Neuronal stem cell (in vitro differentiated cells): ENCODE results near the gene SIGLEC1.
A peak's percentile ranks its signal among the peaks of the same experiment; 100 is the strongest.

Source experiments
- DNase-seq: peaks from one replicate; pipeline ENCODE4 v3.0.0-alpha.2; 2013; ENCODE audit warnings: low spot score
- H2AFZ ChIP-seq: one replicate; pipeline ENCODE4 v1.6.1; 2013; ENCODE audit warnings: mild to moderate bottlenecking, low read length, inconsistent platforms
- H2AK5ac ChIP-seq: 2 replicates; pipeline ENCODE4 v1.6.1; 2013; ENCODE audit warnings: low read depth, mild to moderate bottlenecking, inconsistent platforms, low read length, moderate library complexity, mixed read lengths
- H2BK120ac ChIP-seq: 2 replicates; pipeline ENCODE4 v1.6.1; 2013; ENCODE audit warnings: low read depth, mild to moderate bottlenecking, inconsistent platforms, low read length, moderate library complexity, mixed read lengths
- H2BK12ac ChIP-seq: one replicate; pipeline ENCODE4 v1.6.1; 2013; ENCODE audit warnings: low read length, inconsistent platforms
- H2BK15ac ChIP-seq: 2 replicates; pipeline ENCODE4 v1.6.1; 2013; ENCODE audit warnings: mild to moderate bottlenecking, low read length, inconsistent platforms, mixed read lengths
- H2BK5ac ChIP-seq: one replicate; pipeline ENCODE4 v1.6.1; 2013; ENCODE audit warnings: inconsistent platforms, mild to moderate bottlenecking, low read length, moderate library complexity
- H3K14ac ChIP-seq: one replicate; pipeline ENCODE4 v1.6.1; 2013; ENCODE audit warnings: low read length, inconsistent platforms
- H3K18ac ChIP-seq: 2 replicates; pipeline ENCODE4 v1.6.1; 2013; ENCODE audit warnings: low read length, inconsistent platforms
- H3K23ac ChIP-seq: 2 replicates; pipeline ENCODE4 v1.6.1; 2013; ENCODE audit warnings: low read depth, mild to moderate bottlenecking, mixed read lengths, low read length, inconsistent platforms; ENCODE audit not compliant: poor library complexity
- H3K27ac ChIP-seq: replicated peaks from 3 replicates; pipeline ENCODE4 v1.5.1; 2013; ENCODE audit warnings: low read length, inconsistent platforms
- H3K27me3 ChIP-seq, 3 experiments: 2 replicates each; pipeline ENCODE4 v1.6.1; 2013; ENCODE audit warnings: low read length in 3 of 3, mild to moderate bottlenecking in 2 of 3, inconsistent platforms in 1 of 3, low read depth in 1 of 3, mixed read lengths in 1 of 3, moderate library complexity in 1 of 3; ENCODE audit not compliant: control insufficient read depth in 3 of 3, insufficient read depth in 3 of 3
- H3K36me3 ChIP-seq, 2 donors: replicated peaks in 1 of 2; 2 replicates each; pipeline ENCODE4 v1.6.1; 2013; ENCODE audit warnings: low read length in 2 of 2; ENCODE audit not compliant: control insufficient read depth in 2 of 2, insufficient read depth in 2 of 2
- H3K4ac ChIP-seq: 2 replicates; pipeline ENCODE4 v1.6.1; 2013; ENCODE audit warnings: inconsistent platforms, mild to moderate bottlenecking, low read length, moderate library complexity
- H3K4me1 ChIP-seq, 2 donors: 1 replicate in 1 of 2; 2 replicates in 1 of 2; pipeline ENCODE4 v1.6.1; 2013; ENCODE audit warnings: low read length in 2 of 2, low read depth in 1 of 2; ENCODE audit not compliant: control insufficient read depth in 2 of 2, insufficient read depth in 1 of 2
- H3K4me2 ChIP-seq: one replicate; pipeline ENCODE4 v1.6.1; 2013; ENCODE audit warnings: mild to moderate bottlenecking, low read length, inconsistent platforms; ENCODE audit not compliant: insufficient read depth, poor library complexity, severe bottlenecking
- H3K4me3 ChIP-seq, 2 donors: 2 replicates each; pipeline ENCODE4 v1.5.1; 2013; ENCODE audit warnings: low read length in 2 of 2, mild to moderate bottlenecking in 2 of 2, inconsistent platforms in 1 of 2, moderate library complexity in 1 of 2
- H3K79me1 ChIP-seq: one replicate; pipeline ENCODE4 v1.6.1; 2013; ENCODE audit warnings: low read depth, mild to moderate bottlenecking, inconsistent platforms, low read length, moderate library complexity
- H3K9ac ChIP-seq: one replicate; pipeline ENCODE4 v1.6.1; 2013; ENCODE audit warnings: mild to moderate bottlenecking, low read depth, low read length, inconsistent platforms; ENCODE audit not compliant: poor library complexity
- H3K9me3 ChIP-seq, 2 donors: replicated peaks in 1 of 2; 2 replicates each; pipeline versions ENCODE3 to v1.6.1; 2013; ENCODE audit warnings: low read length in 2 of 2, mild to moderate bottlenecking in 2 of 2, inconsistent platforms in 1 of 2, low read depth in 1 of 2, mixed read lengths in 1 of 2, moderate library complexity in 1 of 2; ENCODE audit not compliant: control insufficient read depth in 2 of 2, insufficient read depth in 1 of 2
- H4K8ac ChIP-seq: one replicate; pipeline ENCODE4 v1.6.1; 2013; ENCODE audit warnings: low read depth, mild to moderate bottlenecking, inconsistent platforms, low read length, moderate library complexity
- H4K91ac ChIP-seq: one replicate; pipeline ENCODE4 v1.6.1; 2013; ENCODE audit warnings: low read length, low read depth, mild to moderate bottlenecking, inconsistent platforms; ENCODE audit not compliant: poor library complexity
- WGBS, 2 donors: extraction: QIAGEN DNeasy Blood & Tissue Kit; methylation state at CpG; one replicate each; pipeline ENCODE4 v1.1.7; 2013; ENCODE audit warnings: missing lambda C conversion rate in 2 of 2, mixed read lengths in 1 of 2; ENCODE audit not compliant: insufficient read length in 2 of 2, insufficient replicate concordance in 1 of 2; ENCODE audit errors: extremely low coverage in 2 of 2; 5-methylcytosine and 5-hydroxymethylcytosine counted together

The SIGLEC1 gene

GRCh38 chr20:3716195-3716834, 3.9 kb upstream of the SIGLEC1 start:
- no peak overlapping the region for H2BK12ac ChIP-seq
- no CpG with 5 or more reads among the region's 4 CpGs for WGBS, 2 donors
- no peak overlapping the region for H3K4me3 ChIP-seq
- no peak overlapping the region for H2AFZ ChIP-seq
- no peak overlapping the region for H4K8ac ChIP-seq
- DNase-seq: peak; percentile 51
- no peak overlapping the region for H3K23ac ChIP-seq
- no peak overlapping the region for H3K27ac ChIP-seq
- no peak overlapping the region for H3K4ac ChIP-seq
- H3K14ac ChIP-seq: no peak overlapping the region
- H3K9ac ChIP-seq: no peak overlapping the region
- H3K18ac ChIP-seq: no peak overlapping the region
- H3K36me3 ChIP-seq: no peaks in the 10 kb centered on the region
- H3K4me2 ChIP-seq: no peak overlapping the region
- H4K91ac ChIP-seq: no peak overlapping the region
- H2BK120ac ChIP-seq: no peak overlapping the region
- H3K4me1 ChIP-seq: no peaks in the 10 kb centered on the region
- no peak overlapping the region for H2BK5ac ChIP-seq
- no peaks in the 10 kb centered on the region for H3K79me1 ChIP-seq
- H2AK5ac ChIP-seq: no peak overlapping the region
- H3K9me3 ChIP-seq: no peaks in the 10 kb centered on the region
- H2BK15ac ChIP-seq: no peak overlapping the region
- peaks cover 0 to 3% (median 0%) of the 10 kb centered on the region in 3 experiments for H3K27me3 ChIP-seq

- H3K4me2 ChIP-seq: no peak overlapping the region
- H4K8ac ChIP-seq: no peak overlapping the region
- no peak overlapping the region for H3K4ac ChIP-seq
- H3K4me3 ChIP-seq: no peak overlapping the region
- H4K91ac ChIP-seq: no peak overlapping the region
- no peak overlapping the region for H3K27ac ChIP-seq
- no peak overlapping the region for H2AFZ ChIP-seq
- H3K18ac ChIP-seq: no peak overlapping the region
- H2BK5ac ChIP-seq: no peak overlapping the region
- no peak overlapping the region for H3K14ac ChIP-seq
- peaks cover 0 to 3% (median 0%) of the 10 kb centered on the region in 3 experiments for H3K27me3 ChIP-seq
- H2AK5ac ChIP-seq: no peak overlapping the region
- no peaks in the 10 kb centered on the region for H3K9me3 ChIP-seq
- H3K36me3 ChIP-seq: no peaks in the 10 kb centered on the region
- no peak overlapping the region for H2BK12ac ChIP-seq
- no peak overlapping the region for H2BK15ac ChIP-seq
- WGBS, 2 donors: no CpG with 5 or more reads among the region's 4 CpGs
- no peak for DNase-seq
- no peak overlapping the region for H3K9ac ChIP-seq
- H3K23ac ChIP-seq: no peak overlapping the region
- H2BK120ac ChIP-seq: no peak overlapping the region
- H3K79me1 ChIP-seq: no peaks in the 10 kb centered on the region
- no peaks in the 10 kb centered on the region for H3K4me1 ChIP-seq
Measured at GRCh38 chr20:3714092-3714491, 1.7 kb upstream of the SIGLEC1 start.

DNA sequence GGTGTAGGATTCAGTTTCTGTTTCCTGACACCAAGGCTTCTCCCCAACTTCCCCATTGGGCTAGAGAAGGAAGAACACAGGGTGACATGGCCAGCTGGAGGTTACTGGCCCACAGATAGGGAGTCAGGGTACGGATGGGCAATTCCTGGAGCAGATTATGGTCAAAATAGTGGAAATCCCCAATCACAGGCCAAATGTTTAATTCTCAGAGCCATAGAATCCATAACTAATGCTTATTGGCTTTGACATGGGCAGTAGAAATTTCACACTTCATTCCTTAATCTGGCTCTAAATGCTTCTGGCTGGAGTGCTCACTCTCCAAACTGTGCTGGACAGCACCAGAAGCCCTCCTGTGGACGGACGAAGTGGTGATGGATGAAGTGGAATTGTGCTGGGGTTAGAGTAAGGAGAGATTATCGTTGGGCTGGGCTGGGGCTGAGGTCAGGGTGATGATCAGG, 887 bp downstream of the SIGLEC1 start:
- Histone ChIP-seq H3K36me3 (no peaks in the 10 kb centered on the region), H2BK15ac (no peak overlapping the region), H3K14ac (no peak overlapping the region), H3K79me1 (no peaks in the 10 kb centered on the region), H3K4me3 (no peak overlapping the region), H3K4me1 (no peaks in the 10 kb centered on the region), H2BK5ac (no peak overlapping the region), H3K27ac (no peak overlapping the region), H2BK12ac (no peak overlapping the region), H4K8ac (no peak overlapping the region), H3K23ac (no peak overlapping the region), H3K9me3 (no peaks in the 10 kb centered on the region), H3K18ac (no peak overlapping the region), H4K91ac (no peak overlapping the region), H2AK5ac (no peak overlapping the region), H3K4ac (no peak overlapping the region), H3K27me3 (peaks cover 0 to 3% (median 0%) of the 10 kb centered on the region in 3 experiments), H2BK120ac (no peak overlapping the region), H3K4me2 (no peak overlapping the region), H3K9ac (no peak overlapping the region), H2AFZ (no peak overlapping the region)
- no peak for DNase-seq
- WGBS, 2 donors: no CpG with 5 or more reads among the region's 4 CpGs

DNA sequence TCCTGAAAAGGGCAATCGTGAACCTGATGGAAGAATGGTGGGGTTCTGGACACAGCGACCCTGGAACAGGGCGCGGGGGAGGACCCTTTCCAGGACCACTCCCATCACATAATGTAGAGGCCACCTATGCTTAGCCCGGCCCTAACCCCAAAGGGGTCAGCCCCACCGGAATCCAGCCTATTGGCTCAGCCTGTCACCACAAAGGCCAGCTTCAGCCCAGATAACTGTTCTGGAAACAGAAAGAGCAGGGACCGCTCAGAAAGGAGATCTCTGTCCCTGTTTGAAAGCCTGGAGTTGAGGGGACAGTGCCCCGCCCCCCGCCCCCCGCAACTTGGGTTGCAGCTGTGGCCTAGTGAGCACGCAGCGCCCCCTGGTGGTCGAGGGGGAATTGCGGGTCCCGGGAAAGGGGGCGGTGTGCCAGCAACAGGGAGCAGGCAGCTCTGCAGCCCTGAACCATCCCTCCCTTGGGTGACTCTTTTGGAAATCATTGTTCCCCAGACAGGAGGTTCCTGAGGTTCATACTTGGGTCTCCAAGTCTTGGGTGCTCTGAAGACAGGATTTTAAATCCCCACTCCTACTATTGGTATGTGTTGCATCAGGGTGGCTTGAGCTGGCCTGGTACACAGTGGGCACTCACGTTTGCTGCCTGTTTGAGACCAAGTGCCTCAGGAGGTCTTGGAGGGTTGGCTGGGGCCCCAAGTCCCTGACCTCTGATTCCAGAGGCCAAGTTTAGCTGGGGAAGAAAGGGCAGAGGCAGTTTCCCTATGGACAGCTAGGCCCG, 1.5 kb downstream of the SIGLEC1 start:
- H3K18ac ChIP-seq: no peak overlapping the region
- no peak overlapping the region for H4K91ac ChIP-seq
- no peak overlapping the region for H2BK120ac ChIP-seq
- H2AK5ac ChIP-seq: peak overlapping the region; percentile 12
- no peak overlapping the region for H4K8ac ChIP-seq
- no peak overlapping the region for H3K23ac ChIP-seq
- no peaks in the 10 kb centered on the region for H3K9me3 ChIP-seq
- H3K4me3 ChIP-seq: no peak overlapping the region
- peak; percentile 80 for DNase-seq
- H3K9ac ChIP-seq: no peak overlapping the region
- no peak overlapping the region for H2BK5ac ChIP-seq
- no CpG with 5 or more reads among the region's 18 CpGs for WGBS, 2 donors
- no peaks in the 10 kb centered on the region for H3K36me3 ChIP-seq
- peaks cover 0 to 3% (median 0%) of the 10 kb centered on the region in 3 experiments for H3K27me3 ChIP-seq
- H3K14ac ChIP-seq: no peak overlapping the region
- H3K27ac ChIP-seq: no peak overlapping the region
- H3K4ac ChIP-seq: no peak overlapping the region
- H2AFZ ChIP-seq: no peak overlapping the region
- H3K4me2 ChIP-seq: peak overlapping the region; percentile 33
- no peaks in the 10 kb centered on the region for H3K79me1 ChIP-seq
- no peak overlapping the region for H2BK15ac ChIP-seq
- H2BK12ac ChIP-seq: no peak overlapping the region
- H3K4me1 ChIP-seq: no peaks in the 10 kb centered on the region
